Prostate gland (tissue), 2 donors: ENCODE data around the gene OSBPL2. TPM values are rescaled to one million over a fixed set of nuclear protein-coding genes. Genes with fewer than 3 reads are reported as not detected.

Experiments
- DNase-seq: peaks from one replicate; pipeline ENCODE4 v3.0.0-alpha.2; 2019; ENCODE audit warnings: low spot score
- H3K27ac ChIP-seq, 2 donors: fragments of 200-600 bp; sonication (generic); 2 replicates each; pipeline ENCODE4 v1.5.1; 2017 to 2019
- H3K27me3 ChIP-seq: fragments of 200-600 bp; sonication (generic); replicated peaks from 2 replicates; pipeline ENCODE4 v1.5.1; 2019; ENCODE audit not compliant: insufficient read depth
- H3K36me3 ChIP-seq, 2 donors: fragments of 200-600 bp; sonication (generic); 1 replicate in 1 of 2; 2 replicates in 1 of 2; pipeline versions ENCODE4 v1.5.1 to v1.8.1; 2017 to 2019
- H3K4me1 ChIP-seq: fragments of 200-600 bp; sonication (generic); replicated peaks from 2 replicates; pipeline ENCODE4 v1.5.1; 2019
- H3K4me3 ChIP-seq, 2 donors: fragments of 200-600 bp; sonication (generic); 2 replicates each; pipeline ENCODE4 v1.5.1; 2017 to 2019
- H3K9me3 ChIP-seq: fragments of 200-600 bp; sonication (generic); 2 replicates; pipeline ENCODE4 v1.5.1; 2017
- CTCF ChIP-seq, 4 experiments: fragments of 200-600 bp in 2 of 4; fragments of 450-650 bp in 2 of 4; sonication (generic) in 2 of 4; IDR thresholded peaks; 1 replicate in 3 of 4; 2 replicates in 1 of 4; pipeline ENCODE4 v1.5.1; 2016 to 2019; ENCODE audit warnings: antibody characterized with exemption in 4 of 4, mild to moderate bottlenecking in 2 of 4, moderate library complexity in 2 of 4
- POLR2A ChIP-seq: fragments of 450-650 bp; IDR thresholded peaks from one replicate; pipeline ENCODE4 v1.6.1; 2016; ENCODE audit warnings: antibody characterized with exemption, mild to moderate bottlenecking
- POLR2AphosphoS5 ChIP-seq: sonication (generic); formaldehyde crosslinking; IDR thresholded peaks from one replicate; pipeline ENCODE4 v1.6.1; 2017; ENCODE audit warnings: antibody characterized with exemption
- WGBS: methylation state at CpG from one replicate; pipeline ENCODE4 v1.1.5; 2018; 5-methylcytosine and 5-hydroxymethylcytosine counted together
- intact Hi-C: fragments of 100-400 bp; cut with DNase I; formaldehyde crosslinking; loops from one replicate; pipeline ENCODE4 v1.14.2; 2022
- total RNA-seq, 2 donors: library from RNA; depleted of rRNA; stranded (reverse); fragments of >200 nt; gene quantifications; one replicate each; pipeline ENCODE4 v1.1.0, GENCODE V29; 2016

OSBPL2 gene
- total RNA-seq, 2 donors from 2014 or later: 33.5 to 50.6 TPM

DNA sequence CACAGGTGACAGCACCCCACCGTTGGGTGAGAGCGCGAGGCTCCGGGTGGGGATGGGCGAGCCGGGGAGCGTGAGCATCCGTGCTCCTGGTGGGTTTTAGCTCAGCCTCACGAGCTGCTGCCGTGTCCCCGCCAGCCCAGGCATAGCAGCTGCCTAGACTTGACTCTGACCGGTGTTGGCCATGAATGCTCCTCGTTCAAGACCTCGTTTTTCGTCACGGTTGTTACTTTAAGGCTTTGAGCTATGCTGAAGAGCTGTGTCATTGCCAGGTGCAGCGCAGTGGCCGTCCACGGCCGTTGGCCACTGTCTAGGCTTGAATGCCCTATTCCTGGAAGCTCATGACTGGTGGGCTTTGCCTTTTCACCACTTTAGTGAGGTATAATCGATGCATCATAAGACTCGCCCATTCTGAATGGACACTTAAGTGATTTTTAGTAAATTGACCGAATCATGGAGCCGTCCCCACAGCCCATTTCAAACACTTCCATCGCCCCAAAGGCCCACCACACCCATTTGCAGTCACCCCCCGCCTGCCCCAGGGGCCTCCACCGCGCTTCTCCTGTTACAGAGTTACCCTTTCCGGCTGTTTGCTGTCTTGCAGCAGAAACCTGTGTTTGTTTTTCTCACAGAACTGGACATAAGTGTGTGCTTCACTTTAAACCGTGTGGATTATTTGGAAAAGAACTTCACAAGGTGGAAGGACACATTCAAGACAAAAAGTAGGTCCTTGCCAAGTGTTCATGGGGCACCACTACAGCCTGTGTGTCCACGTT is 43.0 kb downstream of the OSBPL2 start:
- Histone ChIP-seq H3K36me3 (peaks cover 0 to 20% of the 10 kb centered on the region in 2 donors), H3K9me3 (no peaks in the 10 kb centered on the region), H3K4me3 (no peak overlapping the region), H3K27me3 (no peaks in the 10 kb centered on the region), H3K27ac (no peak overlapping the region), H3K4me1 (no peaks in the 10 kb centered on the region)
- no peak for DNase-seq
- WGBS: 91% methylated on average over 31 of the region's 31 CpGs
- no peak for TF ChIP-seq POLR2A
- TF ChIP-seq CTCF (IDR thresholded peaks at IDR 0.05): no peak
- TF ChIP-seq POLR2AphosphoS5: no peak
- intact Hi-C loops: no loop called here

DNA sequence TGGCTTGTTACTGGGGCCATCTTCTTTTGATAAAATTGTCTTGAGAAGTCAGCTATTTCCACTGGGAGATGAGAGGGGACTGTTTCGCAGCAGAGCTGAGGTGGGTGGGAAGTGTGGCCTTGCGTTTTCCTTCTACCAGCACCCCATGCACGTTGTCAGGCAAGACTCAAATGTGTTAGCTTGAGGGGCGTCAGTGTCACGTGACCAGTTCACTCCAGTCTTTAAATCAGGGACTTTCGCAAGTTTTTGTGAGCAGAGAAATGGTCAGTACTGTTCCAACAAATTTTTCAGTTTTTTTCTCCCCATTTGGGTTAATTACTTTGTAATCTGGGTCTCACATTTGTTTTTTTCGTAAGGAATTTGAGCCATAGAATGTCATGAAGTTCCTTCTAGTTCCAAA is 43.8 kb downstream of the OSBPL2 start:
- TF ChIP-seq POLR2A (no peak), CTCF (IDR thresholded peaks at IDR 0.05) (no peak), POLR2AphosphoS5 (no peak)
- Histone ChIP-seq H3K27me3 (no peaks in the 10 kb centered on the region), H3K4me1 (no peaks in the 10 kb centered on the region), H3K36me3 (peaks cover 4 to 20% of the 10 kb centered on the region in 2 donors), H3K4me3 (no peak overlapping the region), H3K9me3 (no peaks in the 10 kb centered on the region), H3K27ac (no peak overlapping the region)
- DNase-seq: no peak
- intact Hi-C loops: no loop called here
- whole genome bisulfite sequencing: 93% methylated on average over 7 of the region's 7 CpGs

GRCh38 chr20:62282877-62283503 is 44.7 kb downstream of the OSBPL2 start:
- TF ChIP-seq POLR2AphosphoS5 (no peak), CTCF (IDR thresholded peaks at IDR 0.05) (no peak), POLR2A (no peak)
- no peak for DNase-seq
- WGBS: 81% methylated on average over 15 of the region's 16 CpGs

GRCh38 chr20:62284448-62284847 is 46.1 kb downstream of the OSBPL2 start:
- Histone ChIP-seq H3K4me1 (no peaks in the 10 kb centered on the region), H3K27ac (no peak overlapping the region), H3K36me3 (peaks cover 4 to 14% of the 10 kb centered on the region in 2 donors), H3K9me3 (no peaks in the 10 kb centered on the region), H3K4me3 (no peak overlapping the region), H3K27me3 (no peaks in the 10 kb centered on the region)
- WGBS: 87% methylated on average over 6 of the region's 6 CpGs
- intact Hi-C loops: no loop called here
- DNase-seq: no peak
- TF ChIP-seq CTCF (IDR thresholded peaks at IDR 0.05) (no peak), POLR2AphosphoS5 (no peak), POLR2A (no peak)

More at GRCh38 chr20:62282877-62283503, 44.7 kb downstream of the OSBPL2 start:
- Histone ChIP-seq H3K4me3 (no peak overlapping the region), H3K4me1 (no peaks in the 10 kb centered on the region), H3K27me3 (no peaks in the 10 kb centered on the region), H3K9me3 (no peaks in the 10 kb centered on the region), H3K27ac (no peak overlapping the region), H3K36me3 (peaks cover 4 to 20% of the 10 kb centered on the region in 2 donors)
- intact Hi-C loops: no loop called here
